Neural crest cell (in vitro differentiated cells): ENCODE data around the gene CHKA. TPM values are rescaled to one million over a fixed set of nuclear protein-coding genes. Genes with fewer than 3 reads are reported as not detected.

ENCODE experiments used
- DNase-seq: peaks from one replicate; pipeline ENCODE4 v3.0.0; 2021; ENCODE audit warnings: low read depth, mixed read lengths, low spot score
- H3K27ac Mint-ChIP-seq: one replicate; pipeline ENCODE4 v1.8.0; 2021; ENCODE audit warnings: mild to moderate bottlenecking, mixed read lengths; ENCODE audit not compliant: unreplicated experiment
- H3K27me3 Mint-ChIP-seq: 2 replicates; pipeline ENCODE4 v1.8.0; 2021; ENCODE audit warnings: low read depth, mild to moderate bottlenecking, mixed read lengths
- H3K36me3 Mint-ChIP-seq: 2 replicates; pipeline ENCODE4 v1.8.0; 2021; ENCODE audit warnings: low read depth, mild to moderate bottlenecking, mixed read lengths
- H3K4me1 Mint-ChIP-seq: 2 replicates; pipeline ENCODE4 v1.8.0; 2021; ENCODE audit warnings: mixed read lengths
- H3K4me3 Mint-ChIP-seq: one replicate; pipeline ENCODE4 v1.8.0; 2021; ENCODE audit warnings: mild to moderate bottlenecking, mixed read lengths
- H3K9me3 Mint-ChIP-seq: 2 replicates; pipeline ENCODE4 v1.8.0; 2021; ENCODE audit warnings: mixed read lengths
- CTCF ChIP-seq: fragments of 200-600 bp; sonication (generic); conservative IDR thresholded peaks from 2 replicates; pipeline ENCODE4 v1.5.0; 2021; ENCODE audit warnings: antibody characterized with exemption, mild to moderate bottlenecking
- total RNA-seq: library from RNA; stranded (reverse); gene quantifications from 2 replicates; pipeline ENCODE4 v1.2.1, GENCODE V29; 2021

CHKA gene
- total RNA-seq, 1 donor from 2014 or later = 44.2 TPM

GRCh38 chr11:68089679-68090078 lies 31.5 kb downstream of the CHKA start:
- no peak for DNase-seq
- Mint-ChIP-seq H3K27ac (no peak overlapping the region), H3K27me3 (no peaks in the 10 kb centered on the region), H3K36me3 (no peaks in the 10 kb centered on the region), H3K9me3 (no peaks in the 10 kb centered on the region), H3K4me3 (no peak overlapping the region), H3K4me1 (peaks cover 14% of the 10 kb centered on the region)
- TF ChIP-seq CTCF = no peak

GRCh38 chr11:68083517-68083916 lies 37.7 kb downstream of the CHKA start:
- Mint-ChIP-seq H3K4me1 (no peaks in the 10 kb centered on the region), H3K4me3 (no peak overlapping the region), H3K27me3 (no peaks in the 10 kb centered on the region), H3K27ac (no peak overlapping the region), H3K36me3 (peaks cover 4% of the 10 kb centered on the region), H3K9me3 (no peaks in the 10 kb centered on the region)
- TF ChIP-seq CTCF = no peak
- no peak for DNase-seq

GRCh38 chr11:68082481-68082880 lies 38.7 kb downstream of the CHKA start:
- Mint-ChIP-seq H3K36me3 (peaks cover 7% of the 10 kb centered on the region), H3K27me3 (no peaks in the 10 kb centered on the region), H3K4me1 (no peaks in the 10 kb centered on the region), H3K9me3 (no peaks in the 10 kb centered on the region), H3K4me3 (no peak overlapping the region), H3K27ac (no peak overlapping the region)
- no peak for TF ChIP-seq CTCF
- no peak for DNase-seq

- no peak overlapping the region for H3K27ac Mint-ChIP-seq
- no peak overlapping the region for H3K4me3 Mint-ChIP-seq
- TF ChIP-seq CTCF = no peak
Measured at GRCh38 chr11:68081691-68082090, 39.5 kb downstream of the CHKA start.

GRCh38 chr11:68080860-68081259 lies 40.3 kb downstream of the CHKA start:
- no peak for DNase-seq
- H3K4me1 Mint-ChIP-seq = no peaks in the 10 kb centered on the region
- TF ChIP-seq CTCF = no peak
- H3K27ac Mint-ChIP-seq = no peak overlapping the region
- H3K4me3 Mint-ChIP-seq = no peak overlapping the region
- no peaks in the 10 kb centered on the region for H3K27me3 Mint-ChIP-seq
- H3K36me3 Mint-ChIP-seq = peaks cover 7% of the 10 kb centered on the region
- no peaks in the 10 kb centered on the region for H3K9me3 Mint-ChIP-seq

More at GRCh38 chr11:68081691-68082090, 39.5 kb downstream of the CHKA start:
- Mint-ChIP-seq H3K36me3 (peaks cover 7% of the 10 kb centered on the region), H3K4me1 (no peaks in the 10 kb centered on the region), H3K27me3 (no peaks in the 10 kb centered on the region), H3K9me3 (no peaks in the 10 kb centered on the region)
- DNase-seq = no peak
